Neural cell (in vitro differentiated cells): Measurements from ENCODE around the gene PIGBOS1. TPM values are rescaled to one million over a fixed set of nuclear protein-coding genes. Genes with fewer than 3 reads are reported as not detected.

Experiments
- H2AFZ ChIP-seq: fragments of 200-600, 300-800 bp; sonication (generic), shearing (Covaris generic); 2 replicates; pipeline ENCODE4 v1.6.0; 2014; ENCODE audit warnings: low read depth, mild to moderate bottlenecking, antibody characterized with exemption, low read length, moderate library complexity
- H3F3A ChIP-seq: fragments of 200-600 bp; shearing (Covaris generic); 2 replicates; pipeline ENCODE4 v1.6.1; 2016; ENCODE audit warnings: mild to moderate bottlenecking, moderate library complexity, mixed read lengths, antibody characterized with exemption, low read length; ENCODE audit not compliant: insufficient read depth, poor library complexity, severe bottlenecking
- H3K27ac ChIP-seq: fragments of 200-600, 300-800 bp; sonication (generic), shearing (Covaris generic); 2 replicates; pipeline ENCODE4 v1.5.1; 2014; ENCODE audit warnings: mild to moderate bottlenecking, low read length, moderate library complexity
- H3K27me3 ChIP-seq: fragments of 300-800, 200-600 bp; sonication (generic), shearing (Covaris generic); 2 replicates; pipeline ENCODE4 v1.6.0; 2014; ENCODE audit warnings: mild to moderate bottlenecking, low read depth, low read length, moderate library complexity; ENCODE audit not compliant: insufficient read depth
- H3K36me3 ChIP-seq: fragments of 300-800, 200-600 bp; sonication (generic), shearing (Covaris generic); 2 replicates; pipeline ENCODE4 v1.5.1; 2014; ENCODE audit warnings: mild to moderate bottlenecking, antibody characterized with exemption, low read length, moderate library complexity; ENCODE audit not compliant: insufficient read depth
- H3K4me2 ChIP-seq: fragments of 300-800, 200-600 bp; sonication (generic), shearing (Covaris generic); 2 replicates; pipeline ENCODE4 v1.6.0; 2014; ENCODE audit warnings: mild to moderate bottlenecking, low read length
- H3K4me3 ChIP-seq: fragments of 300-800, 200-600 bp; sonication (generic), shearing (Covaris generic); 2 replicates; pipeline ENCODE4 v1.5.1; 2014; ENCODE audit warnings: mild to moderate bottlenecking, low read length, moderate library complexity
- H3K79me2 ChIP-seq: fragments of 200-600 bp; shearing (Covaris generic); replicated peaks from 2 replicates; pipeline ENCODE4 v1.6.0; 2014; ENCODE audit warnings: mild to moderate bottlenecking, low read length, moderate library complexity; ENCODE audit not compliant: insufficient read depth
- H3K9ac ChIP-seq: fragments of 300-800, 200-600 bp; sonication (generic), shearing (Covaris generic); 2 replicates; pipeline ENCODE4 v1.6.1; 2016; ENCODE audit warnings: mild to moderate bottlenecking, low read length, mixed read lengths
- H3K9me2 ChIP-seq: fragments of 200-600 bp; shearing (Covaris generic); 2 replicates; pipeline ENCODE4 v1.6.1; 2016; ENCODE audit warnings: mild to moderate bottlenecking, low read length, mixed read lengths; ENCODE audit not compliant: insufficient read depth
- H3K9me3 ChIP-seq: fragments of 200-600, 300-800 bp; sonication (generic), shearing (Covaris generic); 2 replicates; pipeline ENCODE4 v1.6.1; 2016; ENCODE audit warnings: mild to moderate bottlenecking, mixed run types, low read length, moderate library complexity, mixed read lengths
- H4K20me1 ChIP-seq: fragments of 200-600 bp; shearing (Covaris generic); 2 replicates; pipeline ENCODE4 v1.6.1; 2016; ENCODE audit warnings: mild to moderate bottlenecking, mixed run types; ENCODE audit not compliant: insufficient read depth
- CTCF ChIP-seq: fragments of 450-650 bp; IDR thresholded peaks from 2 replicates; pipeline ENCODE4 v1.5.1; 2014; ENCODE audit warnings: antibody characterized with exemption, mild to moderate bottlenecking, moderate library complexity; ENCODE audit not compliant: poor library complexity, severe bottlenecking
- EP300 ChIP-seq: fragments of 450-650 bp; conservative IDR thresholded peaks from 2 replicates; pipeline ENCODE4 v1.6.1; 2014; ENCODE audit warnings: antibody characterized with exemption, mild to moderate bottlenecking, moderate library complexity; ENCODE audit not compliant: poor library complexity, severe bottlenecking
- EZH2 ChIP-seq: fragments of 200-600, 300-800 bp; shearing (Covaris generic), sonication (generic); IDR thresholded peaks from 2 replicates; pipeline ENCODE4 v1.6.1; 2014; ENCODE audit warnings: antibody characterized with exemption, low read length, borderline replicate concordance, mild to moderate bottlenecking; ENCODE audit not compliant: insufficient read depth, poor library complexity, severe bottlenecking
- MXI1 ChIP-seq: fragments of 450-650 bp; conservative IDR thresholded peaks from 2 replicates; pipeline ENCODE4 v1.6.1; 2014; ENCODE audit warnings: antibody characterized with exemption, mild to moderate bottlenecking; ENCODE audit not compliant: poor library complexity, severe bottlenecking
- POLR2AphosphoS5 ChIP-seq: IDR thresholded peaks from 2 replicates; pipeline ENCODE4 v1.6.1; 2012
- RAD21 ChIP-seq: fragments of 450-650 bp; conservative IDR thresholded peaks from 2 replicates; pipeline ENCODE4 v1.6.1; 2014; ENCODE audit warnings: antibody characterized with exemption, mild to moderate bottlenecking, moderate library complexity
- REST ChIP-seq: IDR thresholded peaks from 2 replicates; pipeline ENCODE4 v1.6.1; 2012; ENCODE audit warnings: borderline replicate concordance
- SMC3 ChIP-seq: fragments of 450-650 bp; conservative IDR thresholded peaks from 2 replicates; pipeline ENCODE4 v1.6.1; 2014; ENCODE audit warnings: antibody characterized with exemption, mild to moderate bottlenecking, moderate library complexity; ENCODE audit not compliant: poor library complexity
- TAF1 ChIP-seq: IDR thresholded peaks from 2 replicates; pipeline ENCODE4 v1.6.1; 2012; ENCODE audit warnings: low read depth
- polyA plus RNA-seq: library from polyadenylated mRNA; depleted of rRNA; stranded (reverse); fragments of >200 nt; gene quantifications from 2 replicates; pipeline ENCODE4 v1.2.3, GENCODE V29; 2014

PIGBOS1 gene
- polyA plus RNA-seq, 1 donor from 2014 or later = 16.4 TPM

- Histone ChIP-seq H3K4me3 (no peak overlapping the region), H3K79me2 (no peaks in the 10 kb centered on the region), H3F3A (no peaks in the 10 kb centered on the region), H3K36me3 (no peaks in the 10 kb centered on the region), H3K9ac (no peak overlapping the region), H4K20me1 (no peaks in the 10 kb centered on the region), H3K9me2 (no peaks in the 10 kb centered on the region), H3K9me3 (no peaks in the 10 kb centered on the region), H3K27me3 (no peaks in the 10 kb centered on the region), H3K27ac (no peak overlapping the region), H2AFZ (no peak overlapping the region), H3K4me2 (no peak overlapping the region)
- no peak for TF ChIP-seq RAD21
- no peak for TF ChIP-seq MXI1
- TF ChIP-seq EZH2 = no peak
- no peak for TF ChIP-seq SMC3
- TF ChIP-seq CTCF = no peak
- no peak for TF ChIP-seq REST
- TF ChIP-seq POLR2AphosphoS5 = no peak
- no peak for TF ChIP-seq TAF1
Measured at GRCh38 chr15:55361048-55361447, 42.1 kb upstream of the PIGBOS1 start.

GRCh38 chr15:55360256-55360655, 41.3 kb upstream of the PIGBOS1 start:
- H3F3A ChIP-seq = no peaks in the 10 kb centered on the region
- H2AFZ ChIP-seq = no peak overlapping the region
- no peaks in the 10 kb centered on the region for H3K9me3 ChIP-seq
- H3K27me3 ChIP-seq = no peaks in the 10 kb centered on the region
- no peak for TF ChIP-seq EP300
- TF ChIP-seq TAF1 = no peak
- TF ChIP-seq RAD21 = no peak
- TF ChIP-seq MXI1 = no peak
- TF ChIP-seq REST = no peak
- TF ChIP-seq POLR2AphosphoS5 = no peak
- no peak for TF ChIP-seq CTCF
- no peak for TF ChIP-seq EZH2
- no peak for TF ChIP-seq SMC3
- no peak overlapping the region for H3K27ac ChIP-seq
- H3K36me3 ChIP-seq = no peaks in the 10 kb centered on the region
- H4K20me1 ChIP-seq = no peaks in the 10 kb centered on the region
- H3K9ac ChIP-seq = no peak overlapping the region
- no peaks in the 10 kb centered on the region for H3K9me2 ChIP-seq
- H3K4me3 ChIP-seq = no peak overlapping the region
- H3K4me2 ChIP-seq = no peak overlapping the region
- no peaks in the 10 kb centered on the region for H3K79me2 ChIP-seq
